ENCODE results near the gene PRDM2.

Gene PRDM2

DNA sequence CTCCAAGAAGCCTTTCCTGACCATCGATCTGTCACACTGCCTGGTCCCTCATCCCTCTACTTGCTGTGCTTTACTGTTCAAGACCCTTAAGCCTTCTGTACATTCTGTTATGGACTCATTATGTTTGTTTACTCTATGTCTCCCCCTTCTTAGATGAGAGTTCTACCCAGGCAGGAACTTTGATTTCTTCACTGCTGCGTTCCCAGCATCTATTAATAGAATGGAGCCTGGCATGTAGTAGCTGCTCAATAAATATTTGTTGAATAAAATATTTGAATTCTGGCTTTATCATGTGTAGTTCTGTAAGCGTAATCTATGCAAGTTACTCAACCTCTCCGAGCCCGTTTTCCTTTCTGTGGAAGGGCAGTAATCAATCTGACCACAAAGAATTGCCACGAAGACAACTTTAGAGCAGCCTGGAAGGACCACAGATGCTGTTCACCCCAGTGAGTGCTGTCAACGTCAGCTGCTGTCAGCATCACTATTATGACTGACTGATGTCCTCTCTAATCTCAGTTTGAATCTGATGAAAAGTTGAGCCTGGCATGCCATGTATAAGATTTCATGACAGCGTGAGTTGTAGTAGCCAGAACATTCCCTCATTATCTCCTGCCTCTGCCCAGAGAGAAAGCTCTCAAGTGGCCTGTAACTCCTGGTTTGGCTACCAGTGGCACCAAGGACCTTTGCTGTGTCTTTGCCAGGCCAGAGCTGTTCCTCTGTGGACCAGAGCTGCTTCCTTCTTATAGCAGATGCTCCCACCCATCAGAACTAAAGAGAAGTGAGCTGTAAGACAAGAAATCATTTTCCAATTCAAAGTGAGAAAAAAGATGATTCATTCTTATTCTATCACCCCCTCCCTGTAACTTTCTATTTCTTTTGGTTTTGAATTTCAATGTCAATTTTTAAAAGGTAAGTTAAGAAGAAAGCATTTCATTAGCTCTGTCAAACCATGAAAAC, 94.5 kb downstream of the PRDM2 start:
- DNase-seq = no peak

GRCh38 chr1:13797397-13797796, 97.4 kb downstream of the PRDM2 start:
- DNase-seq = no peak

GRCh38 chr1:13798120-13798519, 98.1 kb downstream of the PRDM2 start:
- no peak for DNase-seq

DNA sequence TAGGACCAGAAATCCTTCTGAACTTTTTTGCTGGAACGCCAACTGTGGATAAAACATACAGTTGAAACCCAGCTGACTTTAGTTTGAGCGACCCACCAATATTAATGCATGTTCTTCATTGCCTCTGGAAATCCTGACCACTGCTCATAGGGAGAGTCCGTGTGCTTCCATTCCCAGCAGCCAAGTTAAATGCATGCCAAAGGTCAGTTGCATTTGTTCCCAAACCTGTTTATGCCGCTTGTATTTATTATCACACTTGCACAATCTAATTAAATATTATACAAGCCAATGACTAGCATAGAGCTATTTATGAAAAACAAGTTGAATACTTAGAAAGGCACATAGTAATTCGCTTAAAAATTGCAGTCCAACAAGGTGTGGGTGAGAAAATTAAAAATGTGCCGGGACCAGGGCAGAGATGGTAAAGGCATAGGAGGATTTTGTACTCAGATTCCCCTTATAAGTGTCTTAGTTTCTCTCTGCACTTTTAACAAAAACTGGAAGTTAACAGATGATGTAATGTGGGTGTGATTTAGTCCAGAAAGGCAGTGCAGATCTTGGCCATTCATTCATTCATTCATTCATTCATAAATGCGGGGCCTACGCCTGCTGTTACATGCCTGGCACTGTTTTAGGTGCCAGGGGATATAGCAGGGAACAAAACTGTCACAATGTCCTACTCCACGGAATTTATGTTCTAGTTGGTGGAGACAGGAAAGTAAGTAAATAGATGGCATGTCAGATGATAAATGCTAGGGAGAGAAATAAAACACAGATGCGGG, 99.7 kb downstream of the PRDM2 start:
- DNase-seq = no peak

DNA sequence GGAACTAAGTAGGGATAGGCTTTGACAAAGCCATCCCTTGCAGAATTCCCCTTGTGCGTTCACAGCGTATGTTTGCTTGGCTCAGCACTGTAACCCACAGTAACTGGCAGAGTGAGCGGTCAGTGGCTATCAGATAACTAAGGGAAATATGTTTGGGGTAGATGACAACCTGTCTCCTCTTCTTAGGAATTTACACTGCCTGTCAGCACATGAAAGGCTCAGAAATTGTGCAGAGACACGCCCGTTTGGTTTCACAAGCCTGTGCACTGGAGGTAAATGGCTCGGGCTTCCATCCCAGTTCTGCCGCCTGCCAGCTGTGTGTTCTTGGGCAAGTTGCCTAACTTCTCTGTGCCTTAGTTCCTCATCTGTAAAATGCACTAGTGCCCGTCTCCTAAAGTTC, 101.2 kb downstream of the PRDM2 start:
- DNase-seq = no peak

- no peak for DNase-seq
These were observed 101.9 kb downstream of the PRDM2 start for GRCh38 chr1:13801655-13802486.

- DNase-seq = no peak
These were observed 103.0 kb downstream of the PRDM2 start for GRCh38 chr1:13802782-13803545.

DNA sequence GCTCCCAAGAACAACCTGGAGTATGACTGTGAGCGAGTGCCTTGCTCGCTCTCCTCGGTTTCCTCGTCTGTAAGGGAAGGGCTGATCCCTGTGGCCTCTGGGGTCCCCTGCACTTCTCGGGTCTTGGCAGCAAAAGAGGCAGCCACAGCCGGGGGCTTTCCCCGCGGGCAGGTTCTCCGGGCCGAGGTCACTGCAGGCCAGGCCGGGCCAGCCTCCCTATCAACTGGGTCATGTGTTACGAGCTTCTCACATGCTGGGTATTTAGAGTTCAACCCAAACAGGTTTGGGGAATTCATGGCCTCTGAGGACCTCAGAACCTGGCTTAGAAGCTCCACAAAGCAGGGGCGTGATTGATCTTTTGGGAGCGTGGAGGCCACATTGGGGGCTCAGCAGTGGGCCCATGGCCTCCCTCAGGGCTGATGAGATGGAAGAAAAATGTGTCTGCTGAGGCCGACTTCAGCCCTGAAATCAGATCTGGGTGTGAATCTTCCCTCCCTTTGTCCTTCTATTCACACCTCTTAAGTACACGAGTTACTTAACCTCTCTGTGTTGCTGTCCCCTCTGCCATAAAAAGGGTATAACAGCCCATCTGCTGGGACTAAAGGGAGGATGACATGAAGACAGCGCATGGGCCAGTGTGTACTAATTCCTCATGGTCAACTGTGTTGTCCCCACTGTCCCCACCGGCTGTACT, 103.7 kb downstream of the PRDM2 start:
- no peak for DNase-seq

DNA sequence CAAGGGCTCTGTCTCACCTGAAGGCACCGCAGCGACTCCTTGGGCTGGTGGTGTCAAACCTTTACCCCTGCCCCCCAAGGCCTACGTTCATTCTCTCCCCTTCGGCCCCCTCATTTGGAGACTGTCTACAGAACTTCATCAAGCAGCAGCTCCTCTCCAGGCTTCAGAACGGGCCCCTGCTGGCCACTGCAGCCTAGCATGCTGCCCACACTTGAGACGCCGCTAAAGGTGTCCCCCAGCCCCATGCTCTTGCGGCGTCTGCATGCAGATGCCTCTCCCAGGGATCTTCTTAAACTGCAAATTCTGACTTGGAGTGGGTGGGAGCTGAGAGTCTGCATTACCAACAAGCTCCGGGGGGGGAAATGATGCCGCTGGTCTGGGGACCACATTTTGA, 104.2 kb downstream of the PRDM2 start:
- no peak for DNase-seq

- no peak for DNase-seq
These were observed 105.4 kb downstream of the PRDM2 start for GRCh38 chr1:13805431-13805830.

- no peak for DNase-seq
These were observed 106.1 kb downstream of the PRDM2 start for GRCh38 chr1:13806108-13806507.

- peak in 1 of 2 donors; percentile 9 for DNase-seq
These were observed 107.2 kb downstream of the PRDM2 start for GRCh38 chr1:13807209-13807608.

DNA sequence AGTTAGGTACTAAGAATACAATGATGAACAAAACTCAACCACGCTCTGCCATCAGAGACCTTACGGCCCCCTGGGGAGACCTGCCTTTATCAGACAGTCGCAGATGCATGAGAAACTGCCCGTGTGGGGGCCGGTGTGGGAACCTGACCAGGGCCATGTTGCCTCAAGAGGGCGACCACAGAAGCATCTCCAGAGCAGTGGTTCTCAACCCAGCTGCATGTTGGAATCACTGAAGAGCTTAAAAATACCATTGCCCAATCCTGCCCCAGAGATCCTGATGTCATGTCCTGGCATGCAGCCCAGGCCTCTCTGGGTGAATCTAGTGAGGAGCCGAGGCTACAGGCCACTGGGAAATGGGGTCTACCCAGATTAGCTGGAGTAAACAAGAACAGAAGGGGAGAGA, 108.7 kb downstream of the PRDM2 start:
- DNase-seq = no peak

DNA sequence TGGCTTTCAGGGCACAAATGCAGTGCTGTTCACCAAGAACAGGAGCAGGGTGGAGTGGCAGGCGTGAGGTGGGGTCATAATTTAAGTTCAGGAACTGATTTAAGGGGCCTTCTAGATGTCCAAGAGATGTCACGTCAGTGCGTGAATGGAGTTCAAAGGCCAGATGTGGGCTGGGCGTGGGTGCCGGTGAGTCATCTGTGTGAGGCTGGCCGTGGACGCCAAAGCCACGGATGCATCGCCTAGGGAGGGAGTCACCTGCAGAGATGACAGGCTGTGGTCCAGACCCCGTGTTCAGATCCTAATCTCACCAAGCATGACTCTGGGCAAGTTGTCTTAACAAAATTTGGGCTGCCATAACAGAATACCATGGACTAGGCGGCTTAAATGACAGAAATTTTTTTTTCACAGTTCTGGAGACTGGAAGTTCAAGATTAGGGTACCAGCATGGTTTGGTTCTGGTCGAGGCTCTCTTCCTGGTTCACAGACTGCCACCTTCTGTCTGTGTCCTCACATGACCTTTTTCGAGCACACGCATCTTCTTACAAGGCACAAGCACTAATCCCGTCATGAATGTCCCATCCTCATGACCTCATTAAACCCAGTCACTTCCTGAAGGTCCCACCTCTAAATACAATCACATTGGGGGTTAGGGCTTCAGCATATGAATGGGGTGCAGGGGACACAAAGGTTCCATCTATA, 109.6 kb downstream of the PRDM2 start:
- no peak for DNase-seq

DNA sequence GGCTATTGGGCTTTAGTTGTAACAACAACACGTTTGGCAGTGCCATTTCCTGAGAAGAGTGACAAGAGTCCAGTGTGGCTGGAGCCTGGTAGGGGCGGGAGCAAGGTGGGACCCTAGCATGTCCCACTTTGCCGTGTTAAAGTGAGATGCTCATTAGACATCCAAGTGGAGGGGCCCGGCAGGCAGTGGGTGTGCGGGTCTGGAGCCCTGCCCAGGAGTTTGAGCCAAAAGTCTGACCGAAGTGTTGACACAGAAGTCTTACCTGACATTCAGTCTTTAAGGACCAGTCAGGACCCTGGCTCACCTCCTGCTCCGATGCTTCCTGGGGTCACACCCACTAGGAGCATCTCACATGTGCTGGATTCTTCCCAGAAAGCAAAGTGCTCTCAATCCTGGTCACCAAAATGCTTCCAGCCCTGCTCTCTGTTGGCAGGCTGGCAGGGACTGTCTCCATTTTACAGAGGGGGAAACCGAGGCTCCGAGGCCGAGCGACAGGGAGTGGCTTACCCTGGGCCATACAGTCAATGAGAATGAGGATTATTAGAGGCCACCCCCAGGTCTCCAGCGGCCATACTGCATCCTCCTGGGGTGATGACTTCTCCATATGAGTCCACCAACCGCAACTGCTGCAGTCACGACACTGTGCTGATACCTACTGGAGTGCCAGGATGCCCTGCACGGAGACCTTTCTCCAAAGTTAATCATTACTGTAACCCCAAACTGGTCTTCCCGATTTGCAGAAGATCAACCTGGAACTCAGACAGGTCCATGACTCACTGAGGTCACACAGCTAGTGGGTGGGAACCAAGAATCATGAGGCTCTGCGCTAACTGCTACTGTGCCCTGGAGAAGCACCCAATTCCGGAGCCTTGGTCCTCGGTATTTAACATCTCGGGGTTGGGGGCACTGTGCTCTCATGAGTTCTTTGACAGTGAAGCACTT, 112.7 kb downstream of the PRDM2 start:
- DNase-seq = no peak

GRCh38 chr1:13813398-13814012, 113.5 kb downstream of the PRDM2 start:
- peak; percentile 45 to 47 for DNase-seq

- DNase-seq = no peak
These were observed 114.1 kb downstream of the PRDM2 start for GRCh38 chr1:13814131-13814530.

DNA sequence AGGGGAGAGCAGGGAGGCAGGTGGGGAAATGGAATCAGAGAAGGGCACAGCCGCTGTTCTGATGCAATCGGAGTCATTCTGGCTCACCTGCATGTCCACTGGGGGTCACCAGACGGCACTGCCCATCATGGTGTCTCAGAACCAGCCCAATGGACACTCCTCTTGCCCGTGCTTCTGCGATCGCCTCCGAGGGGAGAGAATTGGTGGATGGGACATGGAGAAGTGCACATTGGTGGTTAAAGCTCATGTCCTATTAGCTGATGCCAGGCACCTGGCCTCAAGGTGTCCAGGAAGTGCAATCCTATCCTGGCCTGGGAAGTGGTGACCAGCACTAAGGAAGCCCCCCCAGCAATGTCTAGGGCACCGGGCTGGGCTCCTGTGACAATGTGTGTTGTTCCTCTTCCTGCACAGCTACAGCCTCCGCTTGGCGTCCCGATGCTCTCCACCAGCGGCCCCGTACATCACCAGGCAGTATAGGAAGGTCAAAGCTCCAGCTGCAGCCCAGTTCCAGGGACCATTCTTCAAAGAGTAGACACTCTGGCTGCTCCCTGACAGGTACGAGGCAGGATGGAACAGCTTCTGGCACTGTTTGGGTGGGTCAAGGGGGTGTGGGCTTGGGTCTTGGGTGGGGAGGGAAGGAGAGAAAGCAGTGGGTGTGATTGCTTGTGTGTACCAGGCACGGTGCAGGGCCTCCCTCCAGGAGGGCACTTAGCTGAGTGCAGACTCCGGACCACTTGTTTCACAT, 116.2 kb downstream of the PRDM2 start:
- no peak for DNase-seq

DNA sequence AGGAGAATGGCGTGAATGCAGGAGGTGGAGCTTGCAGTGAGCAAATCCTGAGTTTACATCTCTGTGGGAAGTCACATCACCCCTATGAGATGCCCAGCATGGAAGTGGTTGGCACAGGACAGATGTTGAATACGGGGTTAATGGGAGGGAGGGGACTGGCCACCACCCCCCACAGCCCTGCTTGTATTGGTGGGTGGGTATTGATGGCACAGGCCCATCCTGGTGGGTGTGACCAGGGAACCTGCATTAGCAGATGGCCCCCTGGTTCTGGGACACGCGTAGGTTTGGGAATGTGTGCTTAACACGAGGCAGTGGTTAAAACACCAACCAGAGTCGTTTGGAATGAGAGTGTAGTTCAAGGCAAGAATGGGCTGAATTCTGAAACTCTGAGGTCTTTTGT, 117.9 kb downstream of the PRDM2 start:
- DNase-seq = no peak
